Spleen (tissue), 13 donors: ENCODE results near the gene SSPN. TPM values are rescaled to one million over a fixed set of nuclear protein-coding genes. Genes with fewer than 3 reads are reported as not detected.

Experiments used
- DNase-seq: peaks from one replicate; pipeline ENCODE4 v3.0.0-alpha.2; 2020
- H3K27ac ChIP-seq, 8 donors: fragments of 200-600 bp; sonication (generic) in 7 of 8; 1 replicate in 4 of 8; 2 replicates in 4 of 8; pipeline versions ENCODE4 v1.5.0 to v1.8.0; 2016 to 2021; ENCODE audit warnings: inconsistent platforms in 4 of 8, mild to moderate bottlenecking in 4 of 8, moderate library complexity in 1 of 8
- H3K27me3 ChIP-seq, 7 donors: fragments of 200-600 bp; sonication (generic) in 6 of 7; replicated peaks in 1 of 7; 1 replicate in 4 of 7; 2 replicates in 3 of 7; pipeline versions ENCODE4 v1.5.0 to v1.8.0; 2016 to 2021; ENCODE audit warnings: inconsistent platforms in 3 of 7, mild to moderate bottlenecking in 1 of 7
- H3K36me3 ChIP-seq, 6 donors: fragments of 200-600 bp; sonication (generic) in 5 of 6; 1 replicate in 4 of 6; 2 replicates in 2 of 6; pipeline versions ENCODE4 v1.5.0 to v1.8.0; 2016 to 2021; ENCODE audit warnings: inconsistent platforms in 2 of 6
- H3K4me1 ChIP-seq, 6 donors: fragments of 200-600 bp; sonication (generic) in 5 of 6; 1 replicate in 3 of 6; 2 replicates in 3 of 6; pipeline versions ENCODE4 v1.5.0 to v1.8.0; 2016 to 2021; ENCODE audit warnings: inconsistent platforms in 3 of 6
- H3K4me3 ChIP-seq, 8 donors: fragments of 200-600 bp; sonication (generic) in 7 of 8; 1 replicate in 4 of 8; 2 replicates in 4 of 8; pipeline versions ENCODE4 v1.5.0 to v1.8.0; 2016 to 2021; ENCODE audit warnings: inconsistent platforms in 4 of 8, mild to moderate bottlenecking in 4 of 8, moderate library complexity in 2 of 8
- H3K9me3 ChIP-seq, 8 donors: fragments of 200-600 bp; sonication (generic) in 7 of 8; 1 replicate in 4 of 8; 2 replicates in 4 of 8; pipeline versions ENCODE4 v1.5.0 to v1.8.0; 2016 to 2021; ENCODE audit warnings: inconsistent platforms in 4 of 8
- CTCF ChIP-seq, 11 experiments: fragments of 200-600 bp in 7 of 11; fragments of 450-650 bp in 4 of 11; sonication (generic) in 4 of 11; IDR thresholded peaks in 8 of 11; conservative IDR thresholded peaks in 3 of 11; 1 replicate in 7 of 11; 2 replicates in 4 of 11; pipeline versions ENCODE4 v1.4.0 to v1.8.0; 2016 to 2021; ENCODE audit warnings: antibody characterized with exemption in 11 of 11, inconsistent platforms in 4 of 11, mild to moderate bottlenecking in 1 of 11
- POLR2A ChIP-seq, 3 donors: fragments of 450-650 bp; IDR thresholded peaks; one replicate each; pipeline ENCODE4 v1.5.1; 2017; ENCODE audit warnings: antibody characterized with exemption in 3 of 3, mild to moderate bottlenecking in 1 of 3
- POLR2AphosphoS5 ChIP-seq, 3 donors: sonication (generic); formaldehyde crosslinking; IDR thresholded peaks; one replicate each; pipeline ENCODE4 v1.5.1; 2017; ENCODE audit warnings: antibody characterized with exemption in 3 of 3
- WGBS, 5 donors: extraction: QIAGEN DNeasy Blood & Tissue Kit in 3 of 5; methylation state at CpG; one replicate each; pipeline versions ENCODE4 v1.1.5 to v1.1.7; 2013 to 2018; 5-methylcytosine and 5-hydroxymethylcytosine counted together
- intact Hi-C: fragments of 100-400 bp; cut with DNase I; formaldehyde crosslinking; loops from one replicate; pipeline ENCODE4 v1.15.0; 2023; ENCODE audit warnings: low total_unique reads
- long read RNA-seq, 2 donors: transcript quantifications; one replicate each; lab custom pipeline, GENCODE V29; 2026
- polyA plus RNA-seq, 3 donors: library from polyadenylated mRNA; stranded (reverse); fragments of 200-250 nt; gene quantifications; one replicate each; pipeline ENCODE4 v1.2.1, GENCODE V29; 2013
- total RNA-seq, 7 donors: library from RNA; depleted of rRNA in 3 of 7; stranded (reverse); fragments of >200 nt in 3 of 7; fragmentation: NEBNext Ultra II Directional in 4 of 7; extraction: Animal tissue kit (Norgen Biotek cat#: 25700) in 4 of 7; gene quantifications; one replicate each; pipeline versions ENCODE4 v1.1.0 to v1.2.1, GENCODE V29; 2016 to 2021
- donor health status: healthy with polysubstance abuse.
- donor health status: DM: no; HTN: no; CAD: no; lungs with moderate emphysema.
- donor health status: DM: no; HTN: no; CAD: no.
- donor health status: Bipolar disorder and iron deficiency.
- donor health status: healthy.
- donor health status: DM: no; HTN: no; CAD: no.
- donor health status: DM: yes; HTN: yes; CAD: no.

Gene SSPN
- total RNA-seq (10 to 100 TPM in 5 of 7 donors, 1 to 10 TPM in 2; 6.4 to 46.6 (median 11.8) TPM), polyA plus RNA-seq (1 to 10 TPM; 2.7 to 7.0 (median 3.1) TPM)
- long read RNA-seq, donor 1, partial matches to known transcripts, result 0 of 3 reads
- long read RNA-seq, donor 1, other reads (novel, unspliced or antisense), result 0 of 3 reads
- long read RNA-seq, donor 2, transcript SSPN-201 (3 exons, 2,788 nt), result major isoform, 5 of 5 reads
- long read RNA-seq, donor 2, partial matches to known transcripts, result 0 of 5 reads
- long read RNA-seq, donor 2, other reads (novel, unspliced or antisense), result 0 of 5 reads

DNA sequence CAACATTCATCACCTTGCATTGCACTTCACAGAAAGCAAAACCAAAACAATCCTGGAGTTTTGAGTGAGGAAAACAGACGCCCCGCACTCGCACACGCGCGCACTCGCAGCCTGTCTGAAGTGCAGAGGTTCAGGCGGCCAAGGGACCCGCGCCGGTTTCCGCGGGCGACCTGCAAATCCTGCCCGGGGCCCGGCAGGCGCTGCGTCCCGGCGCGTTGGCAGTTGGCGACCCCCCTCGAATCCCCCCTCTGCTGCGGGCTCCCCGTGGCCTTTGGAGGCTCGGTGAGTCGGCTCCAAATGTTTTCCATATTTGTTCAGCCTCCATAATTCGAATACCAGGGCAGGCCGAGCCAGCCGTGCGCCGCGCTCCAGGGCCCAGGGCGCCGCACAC is at the start of gene SSPN:
Gene SSPN, plus strand, starts transcription at position 324 of the 391 bp plus-strand sequence. CDS start 100 bp downstream, outside the sequence.
- H3K9me3 ChIP-seq, result no peaks in the 10 kb centered on the region
- H3K27ac ChIP-seq, result peak within 1 kb of the TSS; percentile 53 to 80 (median 76)
- DNase-seq, result peak; percentile 83
- 0% methylated on average over 13 to 35 of the region's 35 CpGs for WGBS, 5 donors
- peak within 1 kb of the TSS; percentile 42 to 78 (median 54) for H3K4me3 ChIP-seq
- H3K36me3 ChIP-seq, result no peaks in the 10 kb centered on the region
- intact Hi-C loops, result no loop called here
- H3K27me3 ChIP-seq, result peaks cover 0 to 39% (median 10%) of the 10 kb centered on the region in 7 donors
- peaks cover 0 to 25% (median 17%) of the 10 kb centered on the region in 6 donors for H3K4me1 ChIP-seq
- TF ChIP-seq CTCF (IDR thresholded peaks at IDR 0.05 in 8 of 11, conservative IDR thresholded peaks at IDR 0.05 in 3 of 11) (no peak), POLR2A (IDR thresholded peaks at IDR 0.05) (no peak), POLR2AphosphoS5 (IDR thresholded peaks at IDR 0.05) (peak in 1 of 3 donors; percentile 55)

- no peak for TF ChIP-seq CTCF (IDR thresholded peaks at IDR 0.05 in 8 of 11, conservative IDR thresholded peaks at IDR 0.05 in 3 of 11)
- TF ChIP-seq POLR2A (IDR thresholded peaks at IDR 0.05), result no peak
- TF ChIP-seq POLR2AphosphoS5 (IDR thresholded peaks at IDR 0.05), result no peak
- Histone ChIP-seq H3K9me3 (no peaks in the 10 kb centered on the region), H3K27ac (no peak overlapping the region), H3K4me1 (peaks cover 0 to 7% (median 3%) of the 10 kb centered on the region in 6 donors), H3K27me3 (no peaks in the 10 kb centered on the region), H3K36me3 (no peaks in the 10 kb centered on the region), H3K4me3 (no peak overlapping the region)
- no peak for DNase-seq
- 85 to 93% (median 88%) methylated on average over 7 of the region's 7 CpGs for WGBS, 5 donors
- intact Hi-C loops, result no loop called here
Observed at GRCh38 chr12:26148291-26148690, 47.1 kb upstream of the SSPN start.

DNA sequence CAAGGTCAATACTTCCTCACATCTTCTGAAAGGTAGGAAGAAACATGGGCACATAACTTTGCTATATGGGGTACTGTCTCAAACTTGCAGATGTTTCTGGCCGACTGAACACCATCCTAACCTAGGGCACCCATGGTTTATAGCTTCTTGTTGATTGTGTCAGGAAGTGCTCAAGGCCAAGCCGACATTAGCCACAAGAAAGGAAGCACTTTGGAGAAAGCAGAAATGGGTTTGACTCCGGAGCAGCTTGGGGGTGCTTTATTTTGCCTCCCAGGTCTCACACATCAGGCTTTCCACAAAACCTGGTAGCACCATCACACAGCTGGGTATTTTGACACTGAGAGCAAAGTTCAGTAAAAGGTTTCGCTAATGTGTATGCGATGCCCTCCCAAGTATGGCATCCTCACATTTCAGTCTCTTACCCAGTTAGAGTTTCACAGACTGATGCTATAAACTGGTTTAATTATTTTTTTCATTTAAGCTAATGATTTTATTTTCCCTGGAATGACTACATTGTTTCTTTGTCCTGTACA is 45.3 kb upstream of the SSPN start:
- Histone ChIP-seq H3K27ac (no peak overlapping the region), H3K4me3 (no peak overlapping the region), H3K9me3 (no peaks in the 10 kb centered on the region), H3K27me3 (no peaks in the 10 kb centered on the region), H3K36me3 (no peaks in the 10 kb centered on the region), H3K4me1 (peaks cover 0 to 20% (median 7%) of the 10 kb centered on the region in 6 donors)
- intact Hi-C loops, result no loop called here
- DNase-seq, result no peak
- TF ChIP-seq POLR2A (IDR thresholded peaks at IDR 0.05) (no peak), POLR2AphosphoS5 (IDR thresholded peaks at IDR 0.05) (no peak), CTCF (IDR thresholded peaks at IDR 0.05 in 8 of 11, conservative IDR thresholded peaks at IDR 0.05 in 3 of 11) (no peak)
- whole genome bisulfite sequencing, 5 donors, result 39 to 44% (median 42%) methylated on average over 5 of the region's 5 CpGs

DNA sequence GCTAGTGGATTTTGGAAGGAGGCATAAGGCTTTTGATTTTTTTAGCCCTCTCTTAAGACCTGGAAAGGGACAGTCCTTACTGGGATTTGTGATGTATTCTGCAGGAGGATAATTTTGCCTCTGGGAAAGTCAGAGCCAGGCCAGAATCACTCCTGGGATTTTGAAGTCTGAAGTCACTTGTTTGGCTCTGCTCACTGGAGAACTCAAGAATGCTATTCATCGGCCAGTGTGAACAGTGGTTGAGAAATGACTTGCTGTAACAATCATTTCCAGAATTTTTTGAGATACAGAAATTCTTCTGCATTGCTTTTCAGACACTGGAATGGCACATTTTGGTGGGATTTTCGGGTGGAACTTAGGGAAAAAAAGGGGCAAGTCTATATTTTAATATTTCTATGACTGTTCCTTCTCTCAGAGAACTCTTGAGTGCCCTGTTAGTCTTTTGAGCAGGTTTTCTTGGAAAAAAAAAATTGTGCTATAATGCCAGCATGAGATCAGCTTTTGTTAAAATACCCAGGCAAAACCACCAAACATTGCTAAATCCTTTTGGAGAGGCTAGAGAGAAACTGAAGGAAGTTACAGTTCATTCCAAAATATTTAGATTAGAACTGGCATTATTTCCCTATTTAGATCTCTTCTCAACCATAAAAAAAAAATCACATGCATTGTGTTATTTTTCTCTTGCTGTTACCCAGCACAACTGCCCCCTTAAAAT is 44.5 kb upstream of the SSPN start:
- TF ChIP-seq POLR2A (IDR thresholded peaks at IDR 0.05), result no peak
- no peak for TF ChIP-seq CTCF (IDR thresholded peaks at IDR 0.05 in 8 of 11, conservative IDR thresholded peaks at IDR 0.05 in 3 of 11)
- no peak for TF ChIP-seq POLR2AphosphoS5 (IDR thresholded peaks at IDR 0.05)
- DNase-seq, result no peak
- no peaks in the 10 kb centered on the region for H3K9me3 ChIP-seq
- H3K4me3 ChIP-seq, result no peak overlapping the region
- WGBS, 5 donors, result 54 to 77% (median 63%) methylated on average over 2 of the region's 2 CpGs
- H3K4me1 ChIP-seq, result peaks cover 0 to 29% (median 12%) of the 10 kb centered on the region in 6 donors
- no peaks in the 10 kb centered on the region for H3K27me3 ChIP-seq
- H3K27ac ChIP-seq, result no peak overlapping the region
- H3K36me3 ChIP-seq, result no peaks in the 10 kb centered on the region
- intact Hi-C loops, result no loop called here
